HepG2 (cell line): ENCODE data around the gene TUBB2B. TPM values are rescaled to one million over a fixed set of nuclear protein-coding genes. Genes with fewer than 3 reads are reported as not detected.
A peak's percentile ranks its signal among the peaks of the same experiment; 100 is the strongest.

Experiments
- ATAC-seq: fragments of 200-7000 bp; cut with Tn5 transposase; 3 replicates; pipeline ENCODE4 v1.9.1; 2020; ENCODE audit warnings: mild to moderate bottlenecking, moderate library complexity
- BruUV-seq: library from RNA; stranded (reverse); fragments of 400-500 nt; replicated peaks from 2 replicates; lab custom pipeline; 2021; lab: Mats Ljungman, UMichigan
- CTCF ChIA-PET: fragments of 300-600 bp; formaldehyde crosslinking; extraction: SDS; loops from one replicate; lab custom pipeline; 2021; ENCODE audit warnings: low total read pairs, inconsistent platforms, low intra/inter-chr PET ratio; lab: Yijun Ruan, JAX
- POLR2A ChIA-PET: fragments of 350-600 bp; sonication (Branson Sonifier 250); formaldehyde crosslinking; loops from one replicate; lab custom pipeline; 2020; ENCODE audit warnings: antibody characterized with exemption, inconsistent platforms; lab: Yijun Ruan, JAX
- DNase-seq: peaks from one replicate; pipeline ENCODE4 v3.0.0-alpha.2; 2015; ENCODE audit warnings: low spot score
- FAIRE-seq: peaks from 3 replicates; lab custom pipeline; 2011; peaks lifted over from hg19 to GRCh38; lab: Jason Lieb, UNC
- H2AFZ ChIP-seq: one replicate; pipeline ENCODE4 v1.6.1; 2011; ENCODE audit warnings: low read length, inconsistent platforms
- H3K27ac ChIP-seq: fragments of 300-600 bp; 3 replicates; pipeline ENCODE4 v1.8.0; 2011; ENCODE audit warnings: mixed run types, mild to moderate bottlenecking, mixed read lengths, low read length, inconsistent platforms; ENCODE audit not compliant: insufficient read depth; ENCODE audit errors: extremely low read length
- H3K27me3 ChIP-seq, 2 experiments: fragments of 200-600 bp in 1 of 2; 2 replicates in 1 of 2; 3 replicates in 1 of 2; pipeline versions ENCODE4 v1.6.0 to v1.8.0; 2011; ENCODE audit warnings: low read length in 2 of 2, mild to moderate bottlenecking in 2 of 2, moderate library complexity in 2 of 2, inconsistent platforms in 1 of 2; ENCODE audit not compliant: insufficient read depth in 2 of 2, control insufficient read depth in 1 of 2
- H3K36me3 ChIP-seq, 2 experiments: fragments of 200-600 bp in 1 of 2; replicated peaks in 1 of 2; 2 replicates in 1 of 2; 3 replicates in 1 of 2; pipeline versions ENCODE4 v1.5.1 to v1.8.0; 2011; ENCODE audit warnings: low read length in 2 of 2, inconsistent platforms in 1 of 2; ENCODE audit not compliant: insufficient read depth in 2 of 2, control insufficient read depth in 1 of 2
- H3K4me1 ChIP-seq: 2 replicates; pipeline ENCODE4 v1.5.1; 2012; ENCODE audit warnings: low read length, inconsistent platforms; ENCODE audit not compliant: insufficient read depth
- H3K4me2 ChIP-seq: 2 replicates; pipeline ENCODE4 v1.6.0; 2011; ENCODE audit warnings: low read depth, low read length, inconsistent platforms
- H3K4me3 ChIP-seq, 3 experiments: fragments of 200-600 bp in 1 of 3; sonication (generic), shearing (Covaris generic) in 1 of 3; replicated peaks in 1 of 3; 2 replicates each; pipeline ENCODE4 v1.5.1; 2011 to 2016; ENCODE audit warnings: low read length in 3 of 3, inconsistent platforms in 2 of 3, low read depth in 2 of 3, mild to moderate bottlenecking in 2 of 3, control low read depth in 1 of 3, mixed read lengths in 1 of 3; ENCODE audit not compliant: insufficient read depth in 1 of 3
- H3K79me2 ChIP-seq: one replicate; pipeline ENCODE4 v1.6.1; 2011; ENCODE audit warnings: low read length, inconsistent platforms; ENCODE audit not compliant: insufficient read depth
- H3K9ac ChIP-seq: 2 replicates; pipeline ENCODE4 v1.6.0; 2011; ENCODE audit warnings: mild to moderate bottlenecking, low read depth, low read length, inconsistent platforms; ENCODE audit not compliant: insufficient read depth
- H3K9me3 ChIP-seq: 2 replicates; pipeline ENCODE4 v1.5.1; 2012; ENCODE audit warnings: mild to moderate bottlenecking, low read length
- H4K20me1 ChIP-seq: 2 replicates; pipeline ENCODE4 v1.6.0; 2011; ENCODE audit warnings: inconsistent platforms, mild to moderate bottlenecking, low read length, moderate library complexity; ENCODE audit not compliant: insufficient read depth
- ARNTL ChIP-seq: sonication (generic); formaldehyde crosslinking; IDR thresholded peaks from 2 replicates; pipeline ENCODE4 v1.4.0; 2020; ENCODE audit warnings: mild to moderate bottlenecking, missing genetic modification reagents
- CENPT ChIP-seq: sonication (generic); formaldehyde crosslinking; IDR thresholded peaks from 2 replicates; pipeline ENCODE4 v1.8.0; 2022; ENCODE audit warnings: low read depth, mild to moderate bottlenecking, moderate library complexity, missing genetic modification reagents
- CHCHD3 ChIP-seq: sonication (generic); formaldehyde crosslinking; IDR thresholded peaks from 2 replicates; pipeline ENCODE4 v1.8.0; 2022; ENCODE audit warnings: mild to moderate bottlenecking, missing genetic modification reagents, moderate library complexity
- FOSL2 ChIP-seq: sonication (generic); formaldehyde crosslinking; IDR thresholded peaks from 2 replicates; pipeline ENCODE4 v1.4.0; 2020; ENCODE audit warnings: missing genetic modification reagents
- FOXO1 ChIP-seq: sonication (generic); formaldehyde crosslinking; IDR thresholded peaks from 2 replicates; pipeline ENCODE4 v1.4.0; 2020; ENCODE audit warnings: missing genetic modification reagents
- HOXA3 ChIP-seq: sonication (generic); formaldehyde crosslinking; IDR thresholded peaks from 2 replicates; pipeline ENCODE4 v1.5.0; 2020; ENCODE audit warnings: missing genetic modification reagents
- KDM5B ChIP-seq: sonication (generic); formaldehyde crosslinking; IDR thresholded peaks from 2 replicates; pipeline ENCODE4 v1.4.0; 2020; ENCODE audit warnings: missing genetic modification reagents, mild to moderate bottlenecking, borderline replicate concordance
- KLF9 ChIP-seq: IDR thresholded peaks from 2 replicates; pipeline ENCODE4 v1.6.1; 2016; ENCODE audit warnings: low read depth
- MAFK ChIP-seq, 2 experiments: IDR thresholded peaks in 1 of 2; conservative IDR thresholded peaks in 1 of 2; 2 replicates each; pipeline ENCODE4 v1.6.1; 2011; ENCODE audit warnings: improper control_type of control experiment in 2 of 2, low read length in 2 of 2
- MYPOP ChIP-seq: sonication (generic); formaldehyde crosslinking; IDR thresholded peaks from 2 replicates; pipeline ENCODE4 v1.8.1; 2023; ENCODE audit warnings: mild to moderate bottlenecking, moderate library complexity, missing genetic modification reagents
- NFE2L2 ChIP-seq: fragments of 150-350 bp; IDR thresholded peaks from 2 replicates; pipeline ENCODE4 v1.6.1; 2014; ENCODE audit warnings: low read length
- NPAS2 ChIP-seq: sonication (generic); formaldehyde crosslinking; IDR thresholded peaks from 2 replicates; pipeline ENCODE4 v1.8.0; 2022; ENCODE audit warnings: mild to moderate bottlenecking, missing genetic modification reagents, borderline replicate concordance
- NR2F1 ChIP-seq, 2 experiments: fragments of 450-650 bp in 1 of 2; formaldehyde crosslinking in 1 of 2; IDR thresholded peaks; 2 replicates each; pipeline versions ENCODE4 v1.5.0 to v1.6.1; 2016 to 2020; ENCODE audit warnings: mild to moderate bottlenecking in 1 of 2, missing compliant biosample characterization in 1 of 2, missing genetic modification reagents in 1 of 2, moderate library complexity in 1 of 2
- TFAP4 ChIP-seq: sonication (generic); IDR thresholded peaks from 2 replicates; pipeline ENCODE4 v1.6.1; 2016; ENCODE audit warnings: low read depth, borderline replicate concordance
- ZBTB26 ChIP-seq: IDR thresholded peaks from 2 replicates; pipeline ENCODE4 v1.6.1; 2016; ENCODE audit warnings: missing compliant biosample characterization, missing genetic modification reagents, borderline replicate concordance
- ZFP1 ChIP-seq: IDR thresholded peaks from 2 replicates; pipeline ENCODE4 v1.6.1; 2016
- ZFP36L2 ChIP-seq: sonication (generic); formaldehyde crosslinking; IDR thresholded peaks from 2 replicates; pipeline ENCODE4 v1.4.0; 2020; ENCODE audit warnings: missing genetic modification reagents
- ZNF253 ChIP-seq: sonication (generic); formaldehyde crosslinking; IDR thresholded peaks from 2 replicates; pipeline ENCODE4 v1.8.0; 2022; ENCODE audit warnings: mild to moderate bottlenecking, missing genetic modification reagents, borderline replicate concordance
- ZNF276 ChIP-seq: sonication (generic); formaldehyde crosslinking; IDR thresholded peaks from 2 replicates; pipeline ENCODE4 v1.4.0; 2020; ENCODE audit warnings: mild to moderate bottlenecking, low read depth, missing genetic modification reagents
- ZNF605 ChIP-seq: sonication (generic); formaldehyde crosslinking; IDR thresholded peaks from 2 replicates; pipeline ENCODE4 v1.8.0; 2022; ENCODE audit warnings: mild to moderate bottlenecking, missing genetic modification reagents
- WGBS: methylation state at CpG from one replicate; pipeline ENCODE4 v1.1.6; 2017; ENCODE audit warnings: low lambda C conversion rate; 5-methylcytosine and 5-hydroxymethylcytosine counted together
- in situ Hi-C: cut with HindIII; loops from 2 replicates; pipeline ENCODE4 v1.10.0; 2017; ENCODE audit warnings: low pct_unique_long_range_greater_than_20kb; ENCODE audit not compliant: extremely low pct_ligation_motif_present
- intact Hi-C: fragments of 100-400 bp; cut with micrococcal nuclease; formaldehyde crosslinking; loops from one replicate; pipeline ENCODE4 v1.10.0; 2022; ENCODE audit not compliant: unreplicated experiment
- polyA plus RNA-seq, 8 experiments: library from polyadenylated mRNA; depleted of rRNA in 3 of 8; stranded (reverse) in 7 of 8; unstranded in 1 of 8; fragments of >200 nt; fragmentation: Illumina TruSeq in 4 of 8; extraction: Trizol in 4 of 8; gene quantifications; 2 replicates each; pipeline versions ENCODE4 v1.2.1 to v1.2.3, GENCODE V29; 2011 to 2016; ENCODE audit warnings: low read depth in 4 of 8, missing spikeins in 1 of 8, mixed read lengths in 1 of 8; ENCODE audit not compliant: insufficient read depth in 1 of 8
- total RNA-seq, 5 experiments: library from RNA; depleted of rRNA; stranded (reverse); fragments of >200 nt; fragmentation: Illumina TruSeq; extraction: Trizol; gene quantifications; 2 replicates each; pipeline ENCODE4 v1.2.3, GENCODE V29; 2016; ENCODE audit warnings: low read depth in 1 of 5

TUBB2B gene
- total and polyA plus RNA-seq, 2 of the 13 experiments (the other 11 are each of a cell fraction or from before 2014, with no cell fraction given) = 10.3 to 23.6 TPM

GRCh38 chr6:3252369-3252768 is 24.9 kb upstream of the TUBB2B start:
- WGBS = 28% methylated on average over 10 of the region's 10 CpGs
- Histone ChIP-seq H3K9ac (0 out of 2 replicates have a peak overlapping the region, but pooled peaks have one; percentile 1), H4K20me1 (no peaks in the 10 kb centered on the region), H3K79me2 (no peaks in the 10 kb centered on the region), H3K36me3 (no peaks in the 10 kb centered on the region), H3K4me3 (peak overlapping the region in 2 of 3 experiments; percentile 20 to 57; a peak in 4 of 6 replicates), H3K4me1 (peaks cover 44% of the 10 kb centered on the region), H2AFZ (no peak overlapping the region), H3K27ac (no peak overlapping the region), H3K9me3 (no peaks in the 10 kb centered on the region), H3K27me3 (peaks cover 1 to 54% of the 10 kb centered on the region in 2 experiments; a peak in 3 of 5 replicates), H3K4me2 (peak overlapping the region; percentile 81)
- FAIRE-seq (peak; percentile 50), DNase-seq (peak; percentile 56), ATAC-seq (peak; percentile 80)
- POLR2A ChIA-PET = interaction anchor here (0.5 to 2.3 kb wide), 13 partner anchors 14 to 497 kb away, joined by 3 to 14 read pairs (median 4); partner anchors contain the start of genes BPHL, RIPK1, TUBB2A and WRNIP1
- intact Hi-C loops (no loop called here), in situ Hi-C loops (loop anchor here (10.0 kb wide), 1 partner anchor 258 kb away; the partner anchor contains the start of gene NQO2)
- CTCF ChIA-PET = interaction anchor here (2.5 kb wide), 1 partner anchor 127 kb away, joined by 20 read pairs; no protein-coding TSS in a partner anchor
- no TSS peak for BruUV-seq
- TF ChIP-seq ARNTL (CRISPR knock-in tag) (no peak), KDM5B (CRISPR knock-in tag) (0 out of 2 replicates have a peak, but pooled peaks have one; percentile 53), MYPOP (CRISPR knock-in tag) (0 out of 2 replicates have a peak, but pooled peaks have one; percentile 2), NR2F1 (CRISPR knock-in tag; IDR thresholded peaks at IDR 0.05) (no peak), ZFP1 (CRISPR knock-in tag) (no peak), ZNF253 (CRISPR knock-in tag) (no peak), CENPT (CRISPR knock-in tag) (no peak), ZNF276 (CRISPR knock-in tag) (no peak), FOSL2 (CRISPR knock-in tag) (no peak), CHCHD3 (CRISPR knock-in tag) (0 out of 2 replicates have a peak, but pooled peaks have one; percentile 76), ZBTB26 (CRISPR knock-in tag) (0 out of 2 replicates have a peak, but pooled peaks have one; percentile 26), HOXA3 (CRISPR knock-in tag) (peak; percentile 16; the same call in 1 of the 2 replicates), ZNF605 (CRISPR knock-in tag) (peak; percentile 30; the same call in 1 of the 2 replicates), MAFK (conservative IDR thresholded peaks at IDR 0.05 in 1 of 2, IDR thresholded peaks at IDR 0.05 in 1 of 2; ENCODE audit: low read length in 2 of 2) (no peak), TFAP4 (peak; percentile 19; the same call in 1 of the 2 replicates), KLF9 (CRISPR knock-in tag) (no peak), NPAS2 (CRISPR knock-in tag) (no peak), ZFP36L2 (CRISPR knock-in tag) (no peak), NFE2L2 (no peak), FOXO1 (CRISPR knock-in tag) (peak; percentile 49; the same call in 1 of the 2 replicates)
